Measurements from ENCODE around the gene HSPBP1.
"Not testable (repeated sequence)": the region's sequence is repeated elsewhere in the genome, so short reads cannot be mapped to it uniquely, and the experiment has no call there.

Gene HSPBP1

GRCh38 chr19:55226788-55227187, 53.1 kb downstream of the HSPBP1 start:
- peak in 1 of 10 donors; percentile 67 for DNase-seq
- intact Hi-C loops (cut with DNase I) = no loop called here

GRCh38 chr19:55226273-55226672, 53.6 kb downstream of the HSPBP1 start:
- intact Hi-C loops (cut with DNase I) = no loop called here
- peak in 2 of 10 donors; percentile 52 to 68 for DNase-seq

- intact Hi-C loops (cut with DNase I) = no loop called here
- DNase-seq = peak in 1 of 10 donors; percentile 7
Measured at GRCh38 chr19:55225415-55225958, 54.4 kb downstream of the HSPBP1 start.

- intact Hi-C loops (cut with DNase I) = not testable (repeated sequence)
- peak in 2 of 10 donors; percentile 9 to 26 for DNase-seq
Measured at GRCh38 chr19:55224679-55225414, 55.1 kb downstream of the HSPBP1 start.

- DNase-seq = peak in 2 of 10 donors; percentile 49 to 61
- intact Hi-C loops (cut with DNase I) = no loop called here
Measured at GRCh38 chr19:55224038-55224665, 55.8 kb downstream of the HSPBP1 start.

GRCh38 chr19:55223291-55224037, 56.4 kb downstream of the HSPBP1 start:
- peak in 2 of 10 donors; percentile 24 to 55 for DNase-seq
- intact Hi-C loops (cut with DNase I) = no loop called here

- intact Hi-C loops (cut with DNase I) = no loop called here
- DNase-seq = no peak
Measured at GRCh38 chr19:55220525-55220924, 59.4 kb downstream of the HSPBP1 start.

GRCh38 chr19:55216461-55217198, 63.3 kb downstream of the HSPBP1 start:
- intact Hi-C loops (cut with DNase I) = loop anchor here (2.0 to 5.0 kb wide), 2 partner anchors 39 to 42 kb away; partner anchors contain the start of gene PPP6R1
- DNase-seq = peak; percentile 67 to 98 (median 84)

- intact Hi-C loops (cut with DNase I) = no loop called here
- no peak for DNase-seq
Measured at GRCh38 chr19:55213547-55213946, 66.4 kb downstream of the HSPBP1 start.

- intact Hi-C loops (cut with DNase I) = no loop called here
Measured at GRCh38 chr19:55212447-55212846, 67.5 kb downstream of the HSPBP1 start.

More at GRCh38 chr19:55212447-55212846, 67.5 kb downstream of the HSPBP1 start:
- peak in 2 of 10 donors; percentile 26 to 52 for DNase-seq
